HG03135 (cell line): ENCODE measurements around the gene COL5A1.

ENCODE experiments used
- ATAC-seq: cut with Tn5 transposase; IDR thresholded peaks from one replicate; pipeline ENCODE4 v1.9.1; 2021; ENCODE audit warnings: mild to moderate bottlenecking, moderate library complexity; ENCODE audit not compliant: unreplicated experiment

The COL5A1 gene

GRCh38 chr9:134864821-134865190 is 223.2 kb downstream of the COL5A1 start:
- no peak for ATAC-seq

GRCh38 chr9:134867917-134868750 is 226.5 kb downstream of the COL5A1 start:
- no peak for ATAC-seq

GRCh38 chr9:134868751-134869553 is 227.3 kb downstream of the COL5A1 start:
- no peak for ATAC-seq

GRCh38 chr9:134869554-134870300 is 228.1 kb downstream of the COL5A1 start:
- ATAC-seq: no peak

- no peak for ATAC-seq
These were observed 228.7 kb downstream of the COL5A1 start for GRCh38 chr9:134870301-134870694.

- ATAC-seq: no peak
These were observed 229.4 kb downstream of the COL5A1 start for GRCh38 chr9:134870746-134871662.

GRCh38 chr9:134871697-134872340 is 230.2 kb downstream of the COL5A1 start:
- no peak for ATAC-seq

GRCh38 chr9:134872482-134873231 is 231.1 kb downstream of the COL5A1 start:
- no peak for ATAC-seq

GRCh38 chr9:134875371-134875770 is 233.8 kb downstream of the COL5A1 start:
- no peak for ATAC-seq

GRCh38 chr9:134877541-134877940 is 235.9 kb downstream of the COL5A1 start:
- no peak for ATAC-seq

GRCh38 chr9:134879664-134880483 is 238.3 kb downstream of the COL5A1 start:
- ATAC-seq: no peak

- ATAC-seq: no peak
These were observed 239.1 kb downstream of the COL5A1 start, which contains the start of gene FCN2 for GRCh38 chr9:134880484-134881312. TSS of gene FCN2 (plus strand) at chr9:134880810. CDS start at chr9:134880822, 12 bp downstream.

GRCh38 chr9:134881313-134881670 is 239.7 kb downstream of the COL5A1 start:
- no peak for ATAC-seq

GRCh38 chr9:134882204-134882785 is 240.7 kb downstream of the COL5A1 start:
- no peak for ATAC-seq

- no peak for ATAC-seq
These were observed 241.6 kb downstream of the COL5A1 start for GRCh38 chr9:134883040-134883782.

- ATAC-seq: no peak
These were observed 242.9 kb downstream of the COL5A1 start for GRCh38 chr9:134884492-134884891.
